Mesothelial cell of epicardium (in vitro differentiated cells): ENCODE measurements around the gene DCLK3. TPM values are rescaled to one million over a fixed set of nuclear protein-coding genes. Genes with fewer than 3 reads are reported as not detected.

Source experiments
- DNase-seq, 2 experiments: peaks; one replicate each; pipeline ENCODE4 v3.0.0; 2021; ENCODE audit warnings: low spot score in 2 of 2; ENCODE audit not compliant: unreplicated experiment in 2 of 2
- H3K27ac Mint-ChIP-seq: 2 replicates; pipeline ENCODE4 v1.8.0; 2021; ENCODE audit warnings: mixed read lengths
- H3K27me3 Mint-ChIP-seq: 2 replicates; pipeline ENCODE4 v1.8.0; 2021; ENCODE audit warnings: low read depth, mixed read lengths
- H3K36me3 Mint-ChIP-seq: 2 replicates; pipeline ENCODE4 v1.8.0; 2021; ENCODE audit warnings: mixed read lengths
- H3K4me1 Mint-ChIP-seq: 2 replicates; pipeline ENCODE4 v1.8.0; 2021; ENCODE audit warnings: mixed read lengths
- H3K4me3 Mint-ChIP-seq: 2 replicates; pipeline ENCODE4 v1.8.0; 2021; ENCODE audit warnings: mild to moderate bottlenecking, moderate library complexity, mixed read lengths
- H3K9me3 Mint-ChIP-seq: 2 replicates; pipeline ENCODE4 v1.8.0; 2021; ENCODE audit warnings: mixed read lengths
- total RNA-seq: library from RNA; stranded (reverse); gene quantifications from 3 replicates; pipeline ENCODE4 v1.2.1, GENCODE V29; 2021
- TF ChIP-seq, protein P1 (sequence below): fragments of 200-600 bp; sonication (generic); IDR thresholded peaks from one replicate; pipeline ENCODE4 v1.5.0; 2021; ENCODE audit warnings: antibody characterized with exemption; ENCODE audit not compliant: unreplicated experiment

DCLK3 gene
- total RNA-seq, 1 donor from 2014 or later: 0.38 TPM

- TF ChIP-seq, protein P1, sequence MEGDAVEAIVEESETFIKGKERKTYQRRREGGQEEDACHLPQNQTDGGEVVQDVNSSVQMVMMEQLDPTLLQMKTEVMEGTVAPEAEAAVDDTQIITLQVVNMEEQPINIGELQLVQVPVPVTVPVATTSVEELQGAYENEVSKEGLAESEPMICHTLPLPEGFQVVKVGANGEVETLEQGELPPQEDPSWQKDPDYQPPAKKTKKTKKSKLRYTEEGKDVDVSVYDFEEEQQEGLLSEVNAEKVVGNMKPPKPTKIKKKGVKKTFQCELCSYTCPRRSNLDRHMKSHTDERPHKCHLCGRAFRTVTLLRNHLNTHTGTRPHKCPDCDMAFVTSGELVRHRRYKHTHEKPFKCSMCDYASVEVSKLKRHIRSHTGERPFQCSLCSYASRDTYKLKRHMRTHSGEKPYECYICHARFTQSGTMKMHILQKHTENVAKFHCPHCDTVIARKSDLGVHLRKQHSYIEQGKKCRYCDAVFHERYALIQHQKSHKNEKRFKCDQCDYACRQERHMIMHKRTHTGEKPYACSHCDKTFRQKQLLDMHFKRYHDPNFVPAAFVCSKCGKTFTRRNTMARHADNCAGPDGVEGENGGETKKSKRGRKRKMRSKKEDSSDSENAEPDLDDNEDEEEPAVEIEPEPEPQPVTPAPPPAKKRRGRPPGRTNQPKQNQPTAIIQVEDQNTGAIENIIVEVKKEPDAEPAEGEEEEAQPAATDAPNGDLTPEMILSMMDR: no peak
- Mint-ChIP-seq H3K27ac (no peak overlapping the region), H3K36me3 (no peaks in the 10 kb centered on the region), H3K4me1 (peaks cover 2% of the 10 kb centered on the region), H3K9me3 (no peaks in the 10 kb centered on the region), H3K4me3 (no peak overlapping the region), H3K27me3 (peaks cover 28% of the 10 kb centered on the region)
- DNase-seq: no peak
These were observed 25.7 kb downstream of the DCLK3 start for GRCh38 chr3:36738702-36739101.

GRCh38 chr3:36736301-36736700, 28.1 kb downstream of the DCLK3 start:
- no peak for DNase-seq
- H3K27me3 Mint-ChIP-seq: peaks cover 14% of the 10 kb centered on the region
- no peak overlapping the region for H3K27ac Mint-ChIP-seq
- H3K4me1 Mint-ChIP-seq: peaks cover 6% of the 10 kb centered on the region
- no peaks in the 10 kb centered on the region for H3K9me3 Mint-ChIP-seq
- TF ChIP-seq, protein P1: no peak
- H3K36me3 Mint-ChIP-seq: no peaks in the 10 kb centered on the region
- no peak overlapping the region for H3K4me3 Mint-ChIP-seq

DNA sequence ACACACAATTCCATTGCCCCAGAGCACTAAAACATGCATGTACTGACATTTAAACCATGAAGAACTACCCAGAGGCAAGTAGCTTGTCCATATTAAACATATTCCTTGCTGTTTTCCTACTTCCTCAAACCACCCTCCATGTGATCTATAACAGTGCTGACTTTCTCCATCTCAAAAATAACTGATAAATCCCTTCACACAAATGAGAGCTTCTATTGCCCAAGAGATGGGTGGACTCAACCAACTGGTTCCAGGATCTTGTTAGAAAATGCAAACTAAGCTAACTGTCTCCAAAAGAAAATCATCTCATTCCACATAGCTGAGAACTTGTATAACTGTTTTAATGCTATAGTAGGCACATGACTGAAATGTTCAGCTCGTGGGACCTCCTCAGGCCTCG, 29.6 kb downstream of the DCLK3 start:
- H3K9me3 Mint-ChIP-seq: no peaks in the 10 kb centered on the region
- H3K27ac Mint-ChIP-seq: no peak overlapping the region
- TF ChIP-seq, protein P1: no peak
- H3K4me3 Mint-ChIP-seq: no peak overlapping the region
- H3K36me3 Mint-ChIP-seq: no peaks in the 10 kb centered on the region
- H3K27me3 Mint-ChIP-seq: peaks cover 17% of the 10 kb centered on the region
- peaks cover 6% of the 10 kb centered on the region for H3K4me1 Mint-ChIP-seq
- no peak for DNase-seq

DNA sequence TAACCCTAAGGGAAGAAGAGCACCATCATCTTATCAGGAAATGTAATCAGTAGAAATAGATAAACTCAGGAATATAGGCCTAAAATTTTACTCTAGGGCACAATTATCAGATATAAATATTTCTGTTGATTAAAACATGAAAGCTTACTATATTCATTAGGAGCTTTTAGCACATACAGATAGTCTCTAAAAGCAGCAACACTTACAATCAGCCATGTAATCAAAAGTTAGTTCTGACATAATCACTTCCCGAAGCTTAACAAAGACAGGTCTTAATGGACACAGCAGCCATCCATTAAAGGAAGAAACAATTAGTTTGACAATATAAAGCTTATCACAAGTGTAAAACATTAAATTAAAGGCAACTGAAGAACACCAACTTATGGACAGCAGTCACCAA, 30.6 kb downstream of the DCLK3 start:
- Mint-ChIP-seq H3K4me1 (peaks cover 6% of the 10 kb centered on the region), H3K36me3 (no peaks in the 10 kb centered on the region), H3K27me3 (peaks cover 24% of the 10 kb centered on the region), H3K4me3 (no peak overlapping the region), H3K9me3 (no peaks in the 10 kb centered on the region), H3K27ac (no peak overlapping the region)
- DNase-seq: no peak
- TF ChIP-seq, protein P1: no peak

GRCh38 chr3:36733162-36733696, 31.1 kb downstream of the DCLK3 start:
- Mint-ChIP-seq H3K36me3 (no peaks in the 10 kb centered on the region), H3K27ac (no peak overlapping the region), H3K27me3 (peaks cover 29% of the 10 kb centered on the region), H3K9me3 (no peaks in the 10 kb centered on the region), H3K4me1 (peaks cover 6% of the 10 kb centered on the region), H3K4me3 (no peak overlapping the region)
- TF ChIP-seq, protein P1: no peak
- no peak for DNase-seq

DNA sequence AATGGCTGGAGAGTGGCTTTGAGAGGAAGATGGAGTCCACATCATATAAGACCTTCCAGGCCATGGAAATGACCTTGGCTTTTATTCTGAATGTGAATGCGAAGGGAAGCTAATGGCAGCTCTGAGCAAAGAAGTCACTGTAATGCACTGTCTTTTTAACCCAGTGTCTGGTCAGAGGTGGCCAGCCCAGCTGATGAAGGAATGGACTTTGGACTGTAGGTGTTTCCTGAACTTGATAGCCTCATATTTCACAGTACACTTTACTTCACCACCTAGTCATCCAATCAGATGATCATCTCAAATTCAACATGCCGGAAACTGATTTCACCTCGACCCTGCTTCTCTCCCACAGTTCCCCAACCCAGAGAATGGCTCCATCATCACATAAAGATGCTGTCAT, 33.4 kb downstream of the DCLK3 start:
- no peak overlapping the region for H3K27ac Mint-ChIP-seq
- H3K9me3 Mint-ChIP-seq: no peaks in the 10 kb centered on the region
- no peak for DNase-seq
- peaks cover 6% of the 10 kb centered on the region for H3K4me1 Mint-ChIP-seq
- TF ChIP-seq, protein P1: no peak
- peaks cover 38% of the 10 kb centered on the region for H3K27me3 Mint-ChIP-seq
- no peak overlapping the region for H3K4me3 Mint-ChIP-seq
- H3K36me3 Mint-ChIP-seq: no peaks in the 10 kb centered on the region
